ENCODE results near the gene GRK2. TPM values are rescaled to one million over a fixed set of nuclear protein-coding genes. Genes with fewer than 3 reads are reported as not detected.
A peak's percentile ranks its signal among the peaks of the same experiment; 100 is the strongest.

The GRK2 gene
- polyA plus RNA-seq, 1 donor: 82.5 TPM

DNA sequence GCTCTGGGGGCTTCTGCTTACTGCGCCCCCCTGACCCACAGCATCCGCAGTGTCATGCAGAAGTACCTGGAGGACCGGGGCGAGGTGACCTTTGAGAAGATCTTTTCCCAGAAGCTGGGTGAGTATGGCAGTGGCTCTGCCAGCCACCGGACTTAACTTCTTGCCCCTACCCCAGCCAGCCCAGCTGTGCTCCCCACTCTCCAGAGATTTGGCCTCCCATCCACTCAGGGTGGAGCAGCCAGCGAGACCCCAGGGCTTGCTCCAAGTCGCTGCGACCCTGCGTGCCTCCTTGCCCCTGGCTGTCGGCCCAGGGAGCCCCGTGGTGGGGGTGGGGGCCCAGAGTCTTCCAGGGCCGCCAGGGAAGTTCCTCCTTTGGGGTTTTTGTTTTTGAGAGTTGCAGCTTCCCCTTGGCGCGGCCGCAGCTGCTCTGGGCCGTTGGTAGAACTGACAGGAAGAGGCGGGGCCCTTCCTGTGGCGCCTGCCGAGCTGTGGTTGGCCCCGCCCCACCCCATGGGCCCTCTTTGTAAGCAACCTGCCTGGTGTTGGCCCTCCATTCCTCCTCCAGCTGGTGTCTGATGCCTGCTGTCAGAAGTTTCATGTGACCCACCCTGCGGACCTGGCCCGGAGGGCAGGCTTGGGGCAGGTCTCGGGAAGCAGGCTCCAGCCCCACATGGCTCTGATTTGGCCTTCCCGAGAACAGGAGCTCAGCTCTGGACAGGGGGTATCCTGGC lies 11.1 kb downstream of the GRK2 start:
- Histone ChIP-seq H3K9me3 (ENCODE audit: control insufficient read depth, low read depth, low read length) (no peaks in the 10 kb centered on the region), H3K27me3 (ENCODE audit: control insufficient read depth, insufficient read depth, low read length) (no peaks in the 10 kb centered on the region), H3K27ac (ENCODE audit: low read length) (peak overlapping the region; percentile 63), H3K4me1 (ENCODE audit: control insufficient read depth, insufficient read depth, low read length) (peaks cover 19% of the 10 kb centered on the region), H3K36me3 (ENCODE audit: control insufficient read depth, insufficient read depth, low read length) (peaks cover 80% of the 10 kb centered on the region), H3K4me3 (ENCODE audit: low read length) (no peak overlapping the region)
- peak; percentile 67 to 79 for DNase-seq
- no CpG with 5 or more reads among the region's 24 CpGs for WGBS (ENCODE audit: insufficient coverage, low lambda C conversion rate)

DNA sequence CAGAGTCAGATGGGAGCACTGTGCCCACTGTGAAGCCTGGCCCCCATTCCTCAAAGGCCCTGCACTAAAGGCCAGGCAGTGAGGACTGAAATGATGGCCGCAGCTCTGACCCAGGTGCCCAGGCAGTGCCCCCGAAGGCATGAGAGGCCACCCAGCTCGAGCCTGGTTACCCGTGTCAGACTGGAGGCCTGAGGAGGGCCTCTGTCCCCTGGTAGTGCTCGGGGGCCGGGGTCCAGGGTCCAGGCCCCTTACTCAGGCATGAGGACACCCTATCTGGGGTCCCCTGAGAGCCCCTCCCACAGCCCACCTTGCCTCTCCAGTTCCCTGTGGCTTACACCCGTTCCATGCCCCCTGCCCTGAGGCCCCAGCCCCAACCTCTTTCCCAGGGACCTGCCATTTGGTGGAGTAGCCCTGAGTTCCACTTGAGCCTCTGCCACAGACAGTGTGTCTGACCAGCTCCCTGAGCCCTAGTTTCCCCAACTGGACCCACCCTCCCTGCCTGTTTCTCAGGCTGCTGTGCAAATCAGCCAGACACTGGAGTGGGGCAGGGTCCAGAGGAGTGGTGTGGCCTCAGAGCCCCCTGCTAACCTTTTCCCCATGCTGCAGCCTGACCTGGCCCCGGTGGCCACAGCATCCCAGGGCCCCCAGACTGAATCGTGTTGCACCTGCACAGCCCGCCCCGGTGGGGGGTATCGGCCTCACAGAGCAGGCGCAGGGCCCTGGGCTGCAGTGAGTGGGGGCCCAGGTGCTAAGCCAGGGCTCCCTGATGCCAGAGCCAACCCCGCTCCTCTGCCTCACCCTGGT lies 12.1 kb downstream of the GRK2 start:
- no peak overlapping the region for H3K4me3 ChIP-seq (ENCODE audit: low read length)
- H3K4me1 ChIP-seq (ENCODE audit: control insufficient read depth, insufficient read depth, low read length): peaks cover 17% of the 10 kb centered on the region
- H3K27ac ChIP-seq (ENCODE audit: low read length): peak overlapping the region; percentile 63
- DNase-seq: no peak
- WGBS (ENCODE audit: insufficient coverage, low lambda C conversion rate): 92% methylated on average over 2 of the region's 14 CpGs
- H3K9me3 ChIP-seq (ENCODE audit: control insufficient read depth, low read depth, low read length): no peaks in the 10 kb centered on the region
- no peaks in the 10 kb centered on the region for H3K27me3 ChIP-seq (ENCODE audit: control insufficient read depth, insufficient read depth, low read length)
- peaks cover 82% of the 10 kb centered on the region for H3K36me3 ChIP-seq (ENCODE audit: control insufficient read depth, insufficient read depth, low read length)

DNA sequence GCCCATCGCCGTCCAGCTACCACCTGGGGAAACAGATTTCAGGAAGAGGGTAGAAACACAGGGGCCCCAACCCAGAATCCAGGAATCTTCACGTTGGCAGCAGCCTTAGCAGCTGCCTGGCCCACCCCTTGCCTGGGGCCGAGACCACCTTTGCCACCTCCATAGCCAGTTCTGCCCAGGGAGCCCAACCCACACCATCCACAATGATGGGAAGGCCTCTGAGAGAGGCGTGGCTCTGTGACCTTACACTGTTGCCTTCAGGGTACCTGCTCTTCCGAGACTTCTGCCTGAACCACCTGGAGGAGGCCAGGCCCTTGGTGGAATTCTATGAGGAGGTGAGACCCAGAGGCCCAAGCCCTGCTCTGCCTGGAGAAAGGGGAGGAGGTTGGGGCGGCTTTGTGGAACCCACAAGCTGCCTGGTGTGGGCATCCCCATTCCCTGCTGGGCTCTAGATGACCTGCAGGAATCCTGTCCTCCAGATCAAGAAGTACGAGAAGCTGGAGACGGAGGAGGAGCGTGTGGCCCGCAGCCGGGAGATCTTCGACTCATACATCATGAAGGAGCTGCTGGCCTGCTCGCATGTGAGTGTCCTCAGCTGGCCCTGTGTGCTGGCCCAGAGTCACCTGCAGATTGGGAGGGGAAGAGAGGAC lies 12.8 kb downstream of the GRK2 start:
- H3K27me3 ChIP-seq (ENCODE audit: control insufficient read depth, insufficient read depth, low read length): no peaks in the 10 kb centered on the region
- H3K4me3 ChIP-seq (ENCODE audit: low read length): no peak overlapping the region
- H3K9me3 ChIP-seq (ENCODE audit: control insufficient read depth, low read depth, low read length): no peaks in the 10 kb centered on the region
- no peak for DNase-seq
- H3K36me3 ChIP-seq (ENCODE audit: control insufficient read depth, insufficient read depth, low read length): peaks cover 89% of the 10 kb centered on the region
- no peak overlapping the region for H3K27ac ChIP-seq (ENCODE audit: low read length)
- no CpG with 5 or more reads among the region's 14 CpGs for WGBS (ENCODE audit: insufficient coverage, low lambda C conversion rate)
- peaks cover 17% of the 10 kb centered on the region for H3K4me1 ChIP-seq (ENCODE audit: control insufficient read depth, insufficient read depth, low read length)

DNA sequence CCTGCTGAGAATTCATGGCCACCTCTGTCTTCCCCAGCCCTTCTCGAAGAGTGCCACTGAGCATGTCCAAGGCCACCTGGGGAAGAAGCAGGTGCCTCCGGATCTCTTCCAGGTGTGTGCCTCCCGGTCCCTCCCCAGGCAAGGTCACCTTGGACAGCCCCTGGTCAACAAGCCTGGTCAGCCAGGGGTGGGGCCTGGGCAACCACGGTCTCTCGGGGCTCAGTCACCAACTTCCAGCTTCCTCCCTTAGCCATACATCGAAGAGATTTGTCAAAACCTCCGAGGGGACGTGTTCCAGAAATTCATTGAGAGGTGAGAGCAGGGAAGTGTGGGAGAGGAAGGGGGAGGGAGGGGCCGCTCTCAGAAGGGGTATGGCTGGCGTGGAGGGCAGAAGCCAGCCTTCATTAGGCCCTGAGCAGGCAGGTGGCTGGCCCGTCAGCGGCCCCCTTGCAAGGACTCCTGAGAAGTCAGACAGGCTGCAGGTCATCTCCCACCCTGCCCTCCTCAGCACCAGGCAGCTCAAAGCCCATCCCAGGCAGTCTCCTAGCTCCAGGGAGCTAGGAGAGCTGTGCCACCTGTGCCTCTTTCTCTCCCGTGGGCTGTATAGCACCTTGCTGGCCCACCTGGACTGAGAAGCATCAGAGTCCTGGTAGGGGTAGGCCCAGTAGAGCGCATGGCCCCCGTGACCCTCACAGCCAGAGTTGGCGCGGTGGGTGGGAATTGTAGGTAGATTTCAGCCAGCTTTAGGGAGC lies 13.5 kb downstream of the GRK2 start:
- H3K4me3 ChIP-seq (ENCODE audit: low read length): no peak overlapping the region
- H3K9me3 ChIP-seq (ENCODE audit: control insufficient read depth, low read depth, low read length): no peaks in the 10 kb centered on the region
- H3K36me3 ChIP-seq (ENCODE audit: control insufficient read depth, insufficient read depth, low read length): peaks cover 92% of the 10 kb centered on the region
- peaks cover 17% of the 10 kb centered on the region for H3K4me1 ChIP-seq (ENCODE audit: control insufficient read depth, insufficient read depth, low read length)
- no peak overlapping the region for H3K27ac ChIP-seq (ENCODE audit: low read length)
- DNase-seq: no peak
- WGBS (ENCODE audit: insufficient coverage, low lambda C conversion rate): no CpG with 5 or more reads among the region's 17 CpGs
- no peaks in the 10 kb centered on the region for H3K27me3 ChIP-seq (ENCODE audit: control insufficient read depth, insufficient read depth, low read length)

DNA sequence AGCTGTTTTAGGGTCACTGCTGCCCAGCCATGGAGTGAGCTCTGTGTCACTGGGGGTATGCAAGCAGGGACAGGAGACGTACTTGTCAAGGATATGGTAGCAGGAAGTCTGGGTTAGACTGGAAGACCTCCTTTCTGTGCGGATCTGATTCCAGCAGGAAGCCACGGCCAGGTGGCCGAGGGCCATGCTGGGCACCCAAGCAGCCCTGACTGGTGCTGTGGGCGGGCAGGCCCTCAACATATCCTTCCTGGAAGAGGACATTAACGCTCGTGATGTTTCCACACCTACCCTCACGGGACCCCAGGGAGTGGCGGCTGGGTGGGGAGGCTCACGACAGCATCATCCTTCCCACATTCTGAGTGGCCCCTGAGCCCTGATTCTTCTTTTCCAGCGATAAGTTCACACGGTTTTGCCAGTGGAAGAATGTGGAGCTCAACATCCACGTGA lies 14.1 kb downstream of the GRK2 start:
- no CpG with 5 or more reads among the region's 13 CpGs for WGBS (ENCODE audit: insufficient coverage, low lambda C conversion rate)
- Histone ChIP-seq H3K9me3 (ENCODE audit: control insufficient read depth, low read depth, low read length) (no peaks in the 10 kb centered on the region), H3K4me1 (ENCODE audit: control insufficient read depth, insufficient read depth, low read length) (peaks cover 17% of the 10 kb centered on the region), H3K27ac (ENCODE audit: low read length) (no peak overlapping the region), H3K36me3 (ENCODE audit: control insufficient read depth, insufficient read depth, low read length) (peaks cover 92% of the 10 kb centered on the region), H3K4me3 (ENCODE audit: low read length) (no peak overlapping the region), H3K27me3 (ENCODE audit: control insufficient read depth, insufficient read depth, low read length) (no peaks in the 10 kb centered on the region)
- no peak for DNase-seq

DNA sequence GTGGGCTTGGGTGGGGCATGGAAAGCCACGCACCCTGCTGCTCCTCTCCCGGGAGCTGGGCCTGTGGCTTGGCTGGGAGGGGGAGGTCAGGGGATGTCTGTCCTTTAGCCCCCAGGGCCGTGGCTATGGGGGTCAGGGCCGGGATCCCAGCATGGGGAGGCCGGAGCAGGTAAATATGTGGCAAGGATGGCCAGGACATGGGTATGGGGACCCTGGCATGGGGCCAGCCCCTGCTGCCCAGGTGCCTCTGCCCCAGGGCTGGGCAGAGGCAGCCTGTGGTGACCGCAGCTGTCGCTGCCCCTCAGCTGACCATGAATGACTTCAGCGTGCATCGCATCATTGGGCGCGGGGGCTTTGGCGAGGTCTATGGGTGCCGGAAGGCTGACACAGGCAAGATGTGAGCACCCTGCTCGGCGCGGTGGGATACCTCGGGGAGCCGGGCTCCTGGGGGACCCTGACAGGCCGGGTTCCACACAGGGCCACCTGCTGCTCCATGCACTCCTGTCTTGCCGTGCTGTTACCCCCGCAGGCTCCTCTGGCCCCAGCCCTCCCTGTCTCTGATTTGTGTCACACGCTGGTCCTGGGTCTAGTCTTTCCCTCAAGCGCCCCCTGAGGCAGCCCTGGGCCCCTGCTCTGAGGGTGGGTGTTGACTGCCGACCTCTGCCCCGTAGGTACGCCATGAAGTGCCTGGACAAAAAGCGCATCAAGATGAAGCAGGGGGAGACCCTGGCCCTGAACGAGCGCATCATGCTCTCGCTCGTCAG lies 14.7 kb downstream of the GRK2 start:
- no peak overlapping the region for H3K27ac ChIP-seq (ENCODE audit: low read length)
- no peak overlapping the region for H3K4me3 ChIP-seq (ENCODE audit: low read length)
- H3K36me3 ChIP-seq (ENCODE audit: control insufficient read depth, insufficient read depth, low read length): peaks cover 92% of the 10 kb centered on the region
- no peaks in the 10 kb centered on the region for H3K27me3 ChIP-seq (ENCODE audit: control insufficient read depth, insufficient read depth, low read length)
- WGBS (ENCODE audit: insufficient coverage, low lambda C conversion rate): no CpG with 5 or more reads among the region's 31 CpGs
- H3K4me1 ChIP-seq (ENCODE audit: control insufficient read depth, insufficient read depth, low read length): peaks cover 17% of the 10 kb centered on the region
- no peak for DNase-seq
- no peaks in the 10 kb centered on the region for H3K9me3 ChIP-seq (ENCODE audit: control insufficient read depth, low read depth, low read length)

DNA sequence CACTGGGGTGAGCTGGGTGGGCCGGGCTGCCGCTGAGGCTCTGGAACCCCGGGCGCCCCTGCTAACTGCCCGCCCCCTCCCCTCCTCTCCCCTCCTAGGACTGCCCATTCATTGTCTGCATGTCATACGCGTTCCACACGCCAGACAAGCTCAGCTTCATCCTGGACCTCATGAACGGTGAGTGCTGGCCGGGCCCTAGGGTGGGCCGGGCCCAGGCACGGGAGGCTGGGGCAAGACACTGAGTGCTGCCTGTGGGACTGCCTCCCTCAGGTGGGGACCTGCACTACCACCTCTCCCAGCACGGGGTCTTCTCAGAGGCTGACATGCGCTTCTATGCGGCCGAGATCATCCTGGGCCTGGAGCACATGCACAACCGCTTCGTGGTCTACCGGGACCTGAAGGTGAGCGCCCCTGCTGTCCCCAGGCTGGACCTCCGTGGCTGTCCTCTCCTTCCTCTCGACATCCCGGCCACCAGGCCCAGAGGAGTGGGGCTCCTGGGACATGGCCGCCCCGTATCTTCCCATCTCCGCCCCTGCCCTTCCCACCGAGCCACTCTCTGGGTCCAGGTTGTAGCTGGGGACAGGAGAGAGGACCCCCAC lies 15.4 kb downstream of the GRK2 start:
- Histone ChIP-seq H3K9me3 (ENCODE audit: control insufficient read depth, low read depth, low read length) (no peaks in the 10 kb centered on the region), H3K4me3 (ENCODE audit: low read length) (no peak overlapping the region), H3K27ac (ENCODE audit: low read length) (no peak overlapping the region), H3K27me3 (ENCODE audit: control insufficient read depth, insufficient read depth, low read length) (no peaks in the 10 kb centered on the region), H3K36me3 (ENCODE audit: control insufficient read depth, insufficient read depth, low read length) (peaks cover 96% of the 10 kb centered on the region), H3K4me1 (ENCODE audit: control insufficient read depth, insufficient read depth, low read length) (peaks cover 16% of the 10 kb centered on the region)
- no peak for DNase-seq
- no CpG with 5 or more reads among the region's 27 CpGs for WGBS (ENCODE audit: insufficient coverage, low lambda C conversion rate)

DNA sequence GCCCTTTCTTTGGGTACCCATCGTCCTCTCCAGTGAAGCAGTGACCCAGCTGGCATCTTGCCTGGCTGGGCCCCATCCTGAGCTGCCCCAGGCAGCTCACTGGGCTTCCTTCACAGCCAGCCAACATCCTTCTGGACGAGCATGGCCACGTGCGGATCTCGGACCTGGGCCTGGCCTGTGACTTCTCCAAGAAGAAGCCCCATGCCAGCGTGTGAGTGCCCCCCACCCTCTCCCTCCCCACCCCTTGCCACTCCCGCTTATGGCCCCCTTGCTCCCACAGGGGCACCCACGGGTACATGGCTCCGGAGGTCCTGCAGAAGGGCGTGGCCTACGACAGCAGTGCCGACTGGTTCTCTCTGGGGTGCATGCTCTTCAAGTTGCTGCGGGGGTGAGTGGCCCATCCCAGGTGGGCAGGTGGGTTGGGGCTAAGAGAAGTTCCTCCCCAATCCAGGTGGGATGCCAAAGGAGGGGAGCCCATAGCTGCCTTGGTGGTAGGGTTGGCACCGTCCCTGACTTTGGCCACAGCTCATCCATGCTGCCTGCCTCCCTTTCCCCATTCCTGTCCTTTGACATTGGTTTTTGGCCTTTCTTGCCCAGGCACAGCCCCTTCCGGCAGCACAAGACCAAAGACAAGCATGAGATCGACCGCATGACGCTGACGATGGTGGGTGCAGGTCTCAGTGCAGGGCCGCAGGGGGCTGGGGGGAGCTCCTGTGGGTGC lies 16.0 kb downstream of the GRK2 start:
- Histone ChIP-seq H3K27ac (ENCODE audit: low read length) (no peak overlapping the region), H3K4me1 (ENCODE audit: control insufficient read depth, insufficient read depth, low read length) (peaks cover 14% of the 10 kb centered on the region), H3K9me3 (ENCODE audit: control insufficient read depth, low read depth, low read length) (no peaks in the 10 kb centered on the region), H3K36me3 (ENCODE audit: control insufficient read depth, insufficient read depth, low read length) (peaks cover 98% of the 10 kb centered on the region), H3K4me3 (ENCODE audit: low read length) (no peak overlapping the region), H3K27me3 (ENCODE audit: control insufficient read depth, insufficient read depth, low read length) (no peaks in the 10 kb centered on the region)
- WGBS (ENCODE audit: insufficient coverage, low lambda C conversion rate): no CpG with 5 or more reads among the region's 20 CpGs
- DNase-seq: no peak

DNA sequence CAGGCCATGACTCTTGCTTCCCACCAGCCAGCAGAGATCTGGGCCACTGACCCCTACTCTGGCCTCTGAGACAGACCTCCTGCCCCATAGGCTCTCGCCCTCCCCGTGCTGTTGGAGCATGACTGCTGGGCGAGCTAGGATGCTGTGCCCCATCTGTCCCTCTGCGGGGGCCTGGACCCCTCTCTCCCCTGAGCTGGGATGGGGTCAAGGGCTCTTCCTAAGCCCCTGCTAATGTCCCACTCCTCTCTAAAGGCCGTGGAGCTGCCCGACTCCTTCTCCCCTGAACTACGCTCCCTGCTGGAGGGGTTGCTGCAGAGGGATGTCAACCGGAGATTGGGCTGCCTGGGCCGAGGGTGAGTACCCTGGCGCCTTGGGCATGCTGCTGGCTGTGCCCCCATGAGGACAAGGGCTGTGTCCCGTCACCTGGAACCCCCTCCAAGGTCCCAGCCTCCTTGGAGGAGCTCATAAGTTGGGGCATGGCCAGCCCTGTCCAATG lies 16.7 kb downstream of the GRK2 start:
- Histone ChIP-seq H3K9me3 (ENCODE audit: control insufficient read depth, low read depth, low read length) (no peaks in the 10 kb centered on the region), H3K36me3 (ENCODE audit: control insufficient read depth, insufficient read depth, low read length) (peaks cover 95% of the 10 kb centered on the region), H3K27ac (ENCODE audit: low read length) (no peak overlapping the region), H3K4me1 (ENCODE audit: control insufficient read depth, insufficient read depth, low read length) (peaks cover 14% of the 10 kb centered on the region), H3K27me3 (ENCODE audit: control insufficient read depth, insufficient read depth, low read length) (no peaks in the 10 kb centered on the region), H3K4me3 (ENCODE audit: low read length) (no peak overlapping the region)
- DNase-seq: no peak
- WGBS (ENCODE audit: insufficient coverage, low lambda C conversion rate): no CpG with 5 or more reads among the region's 11 CpGs

All from large intestine (tissue), 3 donors.